Mucosa of descending colon (tissue), 3 donors: ENCODE data around the gene KNCN. TPM values are rescaled to one million over a fixed set of nuclear protein-coding genes. Genes with fewer than 3 reads are reported as not detected.

ENCODE experiments used
- ATAC-seq: fragments of 200-7000 bp; cut with Tn5 transposase; one replicate; pipeline ENCODE4 v1.9.1; 2020; ENCODE audit warnings: mild to moderate bottlenecking, moderate library complexity
- DNase-seq, 3 donors: peaks; one replicate each; pipeline ENCODE4 v3.0.0-alpha.2; 2020
- H3K36me3 ChIP-seq: fragments of 200-600 bp; one replicate; pipeline ENCODE4 v1.8.0; 2021; ENCODE audit warnings: low read depth, mild to moderate bottlenecking
- H3K4me1 ChIP-seq: fragments of 200-600 bp; one replicate; pipeline ENCODE4 v1.8.0; 2021; ENCODE audit warnings: low read depth, mild to moderate bottlenecking
- H3K4me3 ChIP-seq: fragments of 200-600 bp; one replicate; pipeline ENCODE4 v1.8.0; 2021; ENCODE audit warnings: mild to moderate bottlenecking
- H3K9me3 ChIP-seq: fragments of 200-600 bp; one replicate; pipeline ENCODE4 v1.8.0; 2021; ENCODE audit warnings: mild to moderate bottlenecking
- intact Hi-C, 2 donors: fragments of 100-400 bp; cut with DNase I in 1 of 2; cut with micrococcal nuclease in 1 of 2; formaldehyde crosslinking; loops; one replicate each; pipeline versions ENCODE4 v1.11.0 to v1.11.1; 2022; cut with DNase I, micrococcal nuclease
- total RNA-seq, 3 donors: library from RNA; stranded (reverse); fragmentation: NEBNext Ultra II Directional in 2 of 3; extraction: Animal tissue kit (Norgen Biotek cat#: 25700) in 2 of 3; gene quantifications; one replicate each; pipeline versions ENCODE4 v1.2.1 to v1.2.4, GENCODE V29; 2021 to 2023
- TF ChIP-seq, protein P1 (sequence below): fragments of 200-600 bp; IDR thresholded peaks from one replicate; pipeline ENCODE4 v1.8.0; 2022; ENCODE audit warnings: antibody characterized with exemption, mild to moderate bottlenecking
- donor health status: DM: no; HTN: no; CAD: no; lungs with moderate emphysema.
- donor health status: DM: no; HTN: no; CAD: no.
- donor health status: DM: no; HTN: yes; CAD: no.

The KNCN gene
- total RNA-seq, 3 donors from 2014 or later = not detected

DNA sequence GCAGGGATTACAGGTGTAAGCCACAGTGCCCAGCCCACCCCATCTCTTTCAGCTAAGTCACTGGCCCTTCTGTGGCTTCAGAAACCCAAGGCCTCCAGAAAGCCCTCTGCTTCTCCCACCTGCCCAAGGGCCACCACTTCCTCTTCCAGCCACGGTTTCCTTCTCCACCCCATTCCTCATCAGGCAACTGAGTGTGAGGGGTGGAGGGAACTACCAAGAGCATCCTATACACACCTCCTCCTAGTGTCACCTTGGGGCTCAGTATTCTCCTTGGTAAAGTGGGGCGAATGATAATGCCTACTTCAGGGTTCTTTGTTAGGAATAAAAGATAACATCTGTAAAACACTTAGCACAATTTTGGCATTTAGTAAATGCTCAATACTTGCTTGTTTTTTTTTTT, 30.0 kb downstream of the KNCN start:
- Histone ChIP-seq H3K36me3 (no peaks in the 10 kb centered on the region), H3K4me3 (no peak overlapping the region), H3K9me3 (no peaks in the 10 kb centered on the region), H3K4me1 (peaks cover 4% of the 10 kb centered on the region)
- TF ChIP-seq, protein P1, sequence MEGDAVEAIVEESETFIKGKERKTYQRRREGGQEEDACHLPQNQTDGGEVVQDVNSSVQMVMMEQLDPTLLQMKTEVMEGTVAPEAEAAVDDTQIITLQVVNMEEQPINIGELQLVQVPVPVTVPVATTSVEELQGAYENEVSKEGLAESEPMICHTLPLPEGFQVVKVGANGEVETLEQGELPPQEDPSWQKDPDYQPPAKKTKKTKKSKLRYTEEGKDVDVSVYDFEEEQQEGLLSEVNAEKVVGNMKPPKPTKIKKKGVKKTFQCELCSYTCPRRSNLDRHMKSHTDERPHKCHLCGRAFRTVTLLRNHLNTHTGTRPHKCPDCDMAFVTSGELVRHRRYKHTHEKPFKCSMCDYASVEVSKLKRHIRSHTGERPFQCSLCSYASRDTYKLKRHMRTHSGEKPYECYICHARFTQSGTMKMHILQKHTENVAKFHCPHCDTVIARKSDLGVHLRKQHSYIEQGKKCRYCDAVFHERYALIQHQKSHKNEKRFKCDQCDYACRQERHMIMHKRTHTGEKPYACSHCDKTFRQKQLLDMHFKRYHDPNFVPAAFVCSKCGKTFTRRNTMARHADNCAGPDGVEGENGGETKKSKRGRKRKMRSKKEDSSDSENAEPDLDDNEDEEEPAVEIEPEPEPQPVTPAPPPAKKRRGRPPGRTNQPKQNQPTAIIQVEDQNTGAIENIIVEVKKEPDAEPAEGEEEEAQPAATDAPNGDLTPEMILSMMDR = no peak
- ATAC-seq (no peak), DNase-seq (no peak)
- intact Hi-C loops = loop anchor here in 1 of 2 donors (10.0 kb wide), 1 partner anchor 47 kb away; no protein-coding TSS in a partner anchor

DNA sequence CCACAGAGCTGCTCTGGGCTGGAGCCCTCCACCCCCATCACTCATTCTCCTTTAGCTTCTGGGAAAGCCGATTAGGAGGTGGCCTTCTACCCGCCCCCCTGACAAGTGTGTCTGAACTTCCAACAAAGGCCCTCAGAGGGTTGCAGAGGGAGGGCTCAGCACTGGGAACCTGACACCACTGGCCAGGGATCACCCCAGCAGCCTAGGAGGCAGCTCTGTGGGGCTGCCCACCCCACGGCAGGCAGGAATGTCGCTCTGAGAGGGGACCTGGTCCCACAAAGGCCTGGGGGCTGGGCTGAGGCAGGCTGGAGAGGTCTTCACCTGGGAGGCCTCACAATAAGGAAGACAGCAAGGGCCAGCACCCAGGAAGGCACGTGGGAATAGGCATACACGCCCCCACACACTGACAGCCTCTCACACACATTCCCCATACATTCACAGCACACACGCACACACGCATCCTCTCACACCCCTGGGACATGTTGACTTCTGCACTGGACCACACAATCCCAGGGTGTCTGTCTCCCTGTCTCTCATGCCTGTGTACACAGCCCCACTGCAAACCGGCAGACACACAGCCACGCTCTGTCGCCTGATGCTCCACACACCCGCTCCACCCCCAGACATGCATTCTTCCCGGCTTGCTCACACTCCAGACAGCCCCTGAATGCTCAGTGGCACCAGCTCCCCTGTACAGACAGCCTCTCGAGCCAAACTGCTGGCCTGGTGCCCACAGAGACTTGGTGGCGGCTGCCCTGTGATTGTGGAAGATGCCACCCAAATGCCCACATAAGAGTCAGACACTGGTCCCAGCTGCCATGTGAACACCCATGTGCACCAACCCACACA, 31.2 kb downstream of the KNCN start:
- H3K4me1 ChIP-seq = peaks cover 8% of the 10 kb centered on the region
- DNase-seq (no peak), ATAC-seq (no peak)
- H3K9me3 ChIP-seq = no peaks in the 10 kb centered on the region
- TF ChIP-seq, protein P1 = no peak
- no peak overlapping the region for H3K4me3 ChIP-seq
- no peaks in the 10 kb centered on the region for H3K36me3 ChIP-seq
- intact Hi-C loops = loop anchor here in 1 of 2 donors (10.0 kb wide), 1 partner anchor 45 kb away; no protein-coding TSS in a partner anchor

DNA sequence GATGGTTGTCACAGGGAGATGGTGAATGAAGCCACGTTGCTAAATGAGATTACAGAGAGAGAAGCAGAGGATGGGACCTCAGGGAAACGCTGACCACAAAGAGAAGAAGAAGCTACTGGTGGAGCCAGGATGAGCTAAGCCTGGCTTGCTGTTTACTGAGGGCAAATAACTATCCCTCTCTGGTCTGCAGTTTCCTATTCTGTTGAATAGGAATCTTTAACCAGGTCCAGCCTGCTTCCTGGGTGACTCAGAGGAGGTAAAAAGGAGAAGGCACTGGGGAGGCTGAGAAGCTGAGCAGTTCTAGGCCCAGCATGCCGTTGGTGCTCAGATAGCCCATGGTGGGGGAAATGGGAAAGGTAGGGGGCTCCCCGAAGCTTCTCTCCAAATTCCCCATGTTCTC, 32.2 kb downstream of the KNCN start:
- ATAC-seq = no peak
- Histone ChIP-seq H3K36me3 (no peaks in the 10 kb centered on the region), H3K4me3 (no peak overlapping the region), H3K4me1 (peaks cover 8% of the 10 kb centered on the region), H3K9me3 (no peaks in the 10 kb centered on the region)
- TF ChIP-seq, protein P1 = no peak
- no peak for DNase-seq
- intact Hi-C loops = no loop called here

DNA sequence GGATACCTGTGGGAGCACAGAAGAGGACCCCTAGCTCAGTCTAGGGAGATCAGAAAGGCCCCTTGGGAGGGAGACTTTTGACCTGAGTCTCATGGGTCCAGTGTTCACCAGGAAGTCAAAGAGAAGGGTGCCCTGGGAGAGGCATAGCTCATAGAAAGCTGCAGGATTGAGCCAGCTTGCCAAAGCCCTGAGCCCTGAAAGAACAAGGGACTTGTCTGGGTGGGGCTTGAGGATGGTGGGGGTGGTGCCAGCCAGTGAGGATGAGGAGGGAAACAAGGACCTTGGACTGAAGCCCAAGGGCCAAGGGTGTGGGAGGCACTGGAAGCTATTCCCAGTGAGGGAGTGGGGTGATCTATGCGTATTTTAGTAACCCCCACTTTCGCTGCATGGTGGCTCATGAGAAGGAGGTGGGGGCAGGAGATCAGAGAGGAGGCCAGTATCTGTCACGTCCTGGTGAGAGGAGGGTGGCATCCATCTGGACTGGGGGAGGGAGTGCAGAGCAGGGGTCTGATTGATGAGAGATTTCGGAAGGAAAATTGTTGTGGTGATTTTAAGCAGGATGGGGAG, 33.4 kb downstream of the KNCN start:
- H3K9me3 ChIP-seq = no peaks in the 10 kb centered on the region
- TF ChIP-seq, protein P1 = no peak
- H3K4me3 ChIP-seq = no peak overlapping the region
- no peaks in the 10 kb centered on the region for H3K36me3 ChIP-seq
- ATAC-seq (peak; percentile 49), DNase-seq (peak in 2 of 3 donors; percentile 34 to 47)
- intact Hi-C loops = no loop called here
- H3K4me1 ChIP-seq = peaks cover 8% of the 10 kb centered on the region

DNA sequence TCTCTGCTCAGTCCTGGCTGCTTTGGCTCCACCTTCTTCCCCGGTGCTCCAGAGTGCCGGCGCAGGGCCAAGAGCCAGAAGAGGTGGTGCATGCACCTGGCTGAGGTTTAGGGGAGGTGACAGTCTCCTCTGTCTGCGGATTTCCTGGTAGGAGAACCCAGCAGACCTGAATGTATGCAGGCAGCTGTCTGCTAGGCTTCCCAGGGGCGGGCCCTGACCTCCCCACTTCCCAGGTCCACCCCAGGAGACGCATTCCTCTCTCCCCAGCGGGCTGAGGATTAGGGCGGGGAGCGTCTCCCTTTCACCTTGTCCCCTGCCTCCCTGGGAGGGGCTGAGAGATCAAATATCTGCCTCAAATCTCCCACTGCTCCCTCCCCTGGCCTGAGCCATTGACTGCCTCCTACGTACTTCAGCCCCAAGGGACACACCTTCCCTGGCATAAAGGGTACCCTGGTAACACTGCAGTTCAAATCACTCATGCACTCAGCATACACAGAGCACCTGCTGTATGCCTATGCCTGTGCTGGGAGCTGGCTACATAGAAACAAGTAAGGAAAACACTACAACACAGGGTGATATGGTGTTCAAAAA, 34.3 kb downstream of the KNCN start:
- H3K4me1 ChIP-seq = peaks cover 8% of the 10 kb centered on the region
- H3K4me3 ChIP-seq = no peak overlapping the region
- no peaks in the 10 kb centered on the region for H3K9me3 ChIP-seq
- no peaks in the 10 kb centered on the region for H3K36me3 ChIP-seq
- peak; percentile 91 for ATAC-seq
- intact Hi-C loops = no loop called here
- TF ChIP-seq, protein P1 = no peak
- DNase-seq = peak; percentile 83 to 89 (median 88)
